GM19455 (cell line): Measurements from ENCODE around the gene PLEKHO2.

Experiments
- ATAC-seq: cut with Tn5 transposase; IDR thresholded peaks from one replicate; pipeline ENCODE4 v1.9.1; 2021; ENCODE audit not compliant: unreplicated experiment

PLEKHO2 gene

GRCh38 chr15:64855205-64855975 lies 13.7 kb downstream of the PLEKHO2 start:
- no peak for ATAC-seq

- ATAC-seq: no peak
Measured at GRCh38 chr15:64856429-64857145, 14.9 kb downstream of the PLEKHO2 start.

GRCh38 chr15:64857421-64857820 lies 15.7 kb downstream of the PLEKHO2 start:
- no peak for ATAC-seq

GRCh38 chr15:64858021-64858575 lies 16.4 kb downstream of the PLEKHO2 start:
- no peak for ATAC-seq

- no peak for ATAC-seq
Measured at GRCh38 chr15:64859226-64859625, 17.5 kb downstream of the PLEKHO2 start.

GRCh38 chr15:64861331-64861730 lies 19.6 kb downstream of the PLEKHO2 start:
- no peak for ATAC-seq

GRCh38 chr15:64861960-64862359 lies 20.2 kb downstream of the PLEKHO2 start:
- no peak for ATAC-seq

GRCh38 chr15:64862408-64862807 lies 20.7 kb downstream of the PLEKHO2 start:
- ATAC-seq: no peak

GRCh38 chr15:64864068-64864467 lies 22.4 kb downstream of the PLEKHO2 start:
- ATAC-seq: no peak

- no peak for ATAC-seq
Measured at GRCh38 chr15:64865126-64865997, 23.6 kb downstream of the PLEKHO2 start.

- no peak for ATAC-seq
Measured at GRCh38 chr15:64865998-64866520, 24.3 kb downstream of the PLEKHO2 start.

- no peak for ATAC-seq
Measured at GRCh38 chr15:64869501-64869900, 27.8 kb downstream of the PLEKHO2 start.

- ATAC-seq: no peak
Measured at GRCh38 chr15:64870353-64870752, 28.6 kb downstream of the PLEKHO2 start.

- no peak for ATAC-seq
Measured at GRCh38 chr15:64875641-64876223, 34.0 kb downstream of the PLEKHO2 start.

GRCh38 chr15:64877435-64877834 lies 35.7 kb downstream of the PLEKHO2 start:
- no peak for ATAC-seq

- ATAC-seq: no peak
Measured at GRCh38 chr15:64878705-64879104, 37.0 kb downstream of the PLEKHO2 start.

GRCh38 chr15:64883100-64883581 lies 41.4 kb downstream of the PLEKHO2 start:
- no peak for ATAC-seq

GRCh38 chr15:64883997-64884511 lies 42.3 kb downstream of the PLEKHO2 start:
- ATAC-seq: no peak

GRCh38 chr15:64884679-64885078 lies 43.0 kb downstream of the PLEKHO2 start:
- ATAC-seq: no peak

- no peak for ATAC-seq
Measured at GRCh38 chr15:64888336-64888735, 46.6 kb downstream of the PLEKHO2 start.
